A549 (cell line): ENCODE data around the gene NDUFAF3. TPM values are rescaled to one million over a fixed set of nuclear protein-coding genes. Genes with fewer than 3 reads are reported as not detected.
A peak's percentile ranks its signal among the peaks of the same experiment; 100 is the strongest.

Experiments
- ATAC-seq, 2 experiments: fragments of 200-7000 bp in 1 of 2; fragments of >200 bp in 1 of 2; cut with Nextera tagmentation in 1 of 2; cut with Tn5 transposase in 1 of 2; 3 replicates each; pipeline versions ENCODE4 v1.8.0 to v1.9.1; 2018 to 2020; ENCODE audit warnings: mild to moderate bottlenecking in 1 of 2, moderate library complexity in 1 of 2
- CTCF ChIA-PET: fragments of 300-600 bp; sonication (Branson Sonifier 250); formaldehyde crosslinking; extraction: SDS; loops from one replicate; lab custom pipeline; 2021; ENCODE audit warnings: antibody characterized with exemption, inconsistent platforms; lab: Yijun Ruan, JAX
- POLR2A ChIA-PET: fragments of 350-600 bp; formaldehyde crosslinking; extraction: SDS; loops from one replicate; lab custom pipeline; 2021; ENCODE audit warnings: antibody characterized with exemption, inconsistent platforms; lab: Yijun Ruan, JAX
- DNase-seq, 2 experiments: peaks; one replicate each; pipeline versions ENCODE4 v3.0.0 to v3.0.0-alpha.2; 2011 to 2016; ENCODE audit warnings: low read depth in 1 of 2, low spot score in 1 of 2
- FAIRE-seq: peaks from 2 replicates; lab custom pipeline; 2011; peaks lifted over from hg19 to GRCh38; lab: Jason Lieb, UNC
- H3K27ac ChIP-seq, 2 experiments: fragments of >200 bp; sonication (Bioruptor Twin); formaldehyde crosslinking; 3 replicates each; pipeline ENCODE4 v1.5.1; 2016 to 2017
- H3K4me1 ChIP-seq: fragments of >200 bp; sonication (Bioruptor Twin); formaldehyde crosslinking; 3 replicates; pipeline ENCODE4 v1.6.1; 2016
- H3K4me2 ChIP-seq: fragments of >200 bp; sonication (Bioruptor Twin); formaldehyde crosslinking; 3 replicates; pipeline ENCODE4 v1.6.1; 2016
- H3K4me3 ChIP-seq: fragments of >200 bp; sonication (Bioruptor Twin); formaldehyde crosslinking; 3 replicates; pipeline ENCODE4 v1.5.1; 2016
- H3K9me3 ChIP-seq: fragments of >200 bp; sonication (Bioruptor Twin); formaldehyde crosslinking; 3 replicates; pipeline ENCODE4 v1.6.1; 2016
- BHLHE40 ChIP-seq: IDR thresholded peaks from 2 replicates; pipeline ENCODE4 v1.6.1; 2012; ENCODE audit warnings: low read depth, low read length, inconsistent platforms
- CBX8 ChIP-seq: fragments of 200-600 bp; sonication (generic); IDR thresholded peaks from 2 replicates; pipeline ENCODE4 v1.6.1; 2016
- CHD2 ChIP-seq: fragments of 150-350 bp; IDR thresholded peaks from 2 replicates; pipeline ENCODE4 v1.6.1; 2014; ENCODE audit warnings: low read length; ENCODE audit not compliant: partially characterized antibody
- CHD4 ChIP-seq: fragments of 200-600 bp; sonication (generic); IDR thresholded peaks from 2 replicates; pipeline ENCODE4 v1.6.1; 2016; ENCODE audit warnings: antibody characterized with exemption, mild to moderate bottlenecking, borderline replicate concordance
- EHMT2 ChIP-seq: fragments of 200-600 bp; sonication (generic); IDR thresholded peaks from 2 replicates; pipeline ENCODE4 v1.6.1; 2016; ENCODE audit warnings: antibody characterized with exemption, low read depth, mild to moderate bottlenecking, moderate library complexity
- GATA3 ChIP-seq: IDR thresholded peaks from 2 replicates; pipeline ENCODE4 v1.6.1; 2012; ENCODE audit warnings: borderline replicate concordance
- HDAC2 ChIP-seq: fragments of 200-600 bp; sonication (generic); IDR thresholded peaks from 2 replicates; pipeline ENCODE4 v1.6.1; 2016
- HOXA7 ChIP-seq: fragments of 250-450 bp; sonication (Bioruptor Pico); IDR thresholded peaks from 2 replicates; pipeline ENCODE4 v1.5.0; 2020; ENCODE audit warnings: mild to moderate bottlenecking, moderate library complexity
- HOXB5 ChIP-seq: fragments of 250-450 bp; sonication (Bioruptor Pico); IDR thresholded peaks from 2 replicates; pipeline ENCODE4 v1.5.0; 2020; ENCODE audit warnings: mild to moderate bottlenecking, moderate library complexity
- KDM5A ChIP-seq: fragments of 200-600 bp; sonication (generic); IDR thresholded peaks from 2 replicates; pipeline ENCODE4 v1.6.1; 2016; ENCODE audit warnings: antibody characterized with exemption, mild to moderate bottlenecking
- MYC ChIP-seq: IDR thresholded peaks from 2 replicates; pipeline ENCODE4 v1.6.1; 2012; ENCODE audit warnings: mild to moderate bottlenecking, inconsistent platforms, low read length, improper control_type of control experiment, borderline replicate concordance
- NFE2L2 ChIP-seq: fragments of 150-350 bp; conservative IDR thresholded peaks from 2 replicates; pipeline ENCODE4 v1.6.1; 2014; ENCODE audit warnings: low read length
- PHF8 ChIP-seq: fragments of 200-600 bp; sonication (generic); IDR thresholded peaks from 2 replicates; pipeline ENCODE4 v1.6.1; 2016; ENCODE audit warnings: low read depth, mild to moderate bottlenecking, antibody characterized with exemption, moderate library complexity, borderline replicate concordance
- RFX5 ChIP-seq: fragments of 450-650 bp; IDR thresholded peaks from 2 replicates; pipeline ENCODE4 v1.7.1; 2014; ENCODE audit warnings: antibody characterized with exemption, mild to moderate bottlenecking, moderate library complexity
- RNF2 ChIP-seq: fragments of 200-600 bp; sonication (generic); IDR thresholded peaks from 2 replicates; pipeline ENCODE4 v1.6.1; 2016; ENCODE audit warnings: low read depth, mild to moderate bottlenecking, antibody characterized with exemption, moderate library complexity, borderline replicate concordance
- SREBF2 ChIP-seq: fragments of 450-650 bp; IDR thresholded peaks from 2 replicates; pipeline ENCODE4 v1.6.1; 2014; ENCODE audit warnings: mild to moderate bottlenecking, moderate library complexity
- TP53 ChIP-seq: fragments of 250-450 bp; sonication (Bioruptor Pico); IDR thresholded peaks from 2 replicates; pipeline ENCODE4 v1.5.0; 2021; ENCODE audit warnings: mild to moderate bottlenecking, moderate library complexity
- ZNF302 ChIP-seq: fragments of 250-450 bp; sonication (Bioruptor Pico); IDR thresholded peaks from 2 replicates; pipeline ENCODE4 v1.9.0; 2021; ENCODE audit warnings: inconsistent platforms, mild to moderate bottlenecking, moderate library complexity
- WGBS: methylation state at CpG from one replicate; pipeline ENCODE4 v1.1.6; 2017; ENCODE audit errors: missing lambda C conversion rate; 5-methylcytosine and 5-hydroxymethylcytosine counted together
- polyA plus RNA-seq, 4 experiments: library from polyadenylated mRNA; depleted of rRNA in 3 of 4; stranded (reverse); fragments of >200 nt; fragmentation: RNase III in 1 of 4; extraction: RNeasy Plus Mini Kit Qiagen cat#74134 plus additional on column Dnase treatment in 1 of 4; gene quantifications; 2 replicates in 3 of 4; 3 replicates in 1 of 4; pipeline ENCODE4 v1.2.3, GENCODE V29; 2011 to 2017
- TF ChIP-seq, protein P1 (sequence below): IDR thresholded peaks from 2 replicates; pipeline ENCODE4 v1.6.1; 2012
- TF ChIP-seq, protein P2 (sequence below): fragments of 150-350 bp; IDR thresholded peaks from 2 replicates; pipeline ENCODE4 v1.6.1; 2014; ENCODE audit warnings: low read depth, mild to moderate bottlenecking, low read length
- TF ChIP-seq, protein P3 (sequence below): fragments of >200 bp; sonication (Bioruptor Twin); formaldehyde crosslinking; IDR thresholded peaks from 3 replicates; pipeline ENCODE4 v1.6.1; 2016
- TF ChIP-seq, protein P4 (sequence below): fragments of 200-600 bp; sonication (generic); IDR thresholded peaks from 2 replicates; pipeline ENCODE4 v1.6.1; 2016; ENCODE audit warnings: antibody characterized with exemption, mild to moderate bottlenecking, moderate library complexity

NDUFAF3 gene
- polyA plus RNA-seq, 2 of the 4 experiments (the other 2 are of a cell fraction) = 44.3 to 71.4 TPM

DNA sequence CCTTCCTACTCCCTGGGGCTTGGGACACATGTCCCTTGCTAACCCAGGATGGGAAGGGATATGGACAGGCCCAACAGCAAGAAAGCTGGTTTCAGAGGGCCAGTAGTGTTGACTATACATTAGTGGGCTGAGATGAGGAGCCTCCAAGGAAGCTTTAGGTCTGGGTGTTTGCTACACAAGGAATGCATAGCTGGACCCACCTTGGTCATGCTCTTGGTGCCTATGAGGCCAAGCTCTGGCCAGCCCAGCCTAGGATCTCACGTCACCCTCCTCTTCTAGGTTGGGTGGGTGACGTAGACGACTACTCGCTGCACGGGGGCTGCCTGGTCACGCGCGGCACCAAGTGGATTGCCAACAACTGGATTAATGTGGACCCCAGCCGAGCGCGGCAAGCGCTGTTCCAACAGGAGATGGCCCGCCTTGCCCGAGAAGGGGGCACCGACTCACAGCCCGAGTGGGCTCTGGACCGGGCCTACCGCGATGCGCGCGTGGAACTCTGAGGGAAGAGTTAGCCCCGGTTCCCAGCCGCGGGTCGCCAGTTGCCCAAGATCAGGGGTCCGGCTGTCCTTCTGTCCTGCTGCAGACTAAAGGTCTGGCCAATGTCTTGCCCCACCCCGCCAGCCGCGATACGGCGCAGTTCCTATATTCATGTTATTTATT lies 15.4 kb upstream of the NDUFAF3 start:
- Histone ChIP-seq H3K4me2 (peak overlapping the region; percentile 99), H3K27ac (peak overlapping the region; percentile 98 to 100), H3K4me1 (peaks cover 21% of the 10 kb centered on the region; the same call in 2 of the 3 replicates), H3K9me3 (no peaks in the 10 kb centered on the region), H3K4me3 (peak overlapping the region; percentile 100)
- 5% methylated on average over 8 of the region's 32 CpGs for WGBS
- CTCF ChIA-PET = interaction anchor here (0.5 to 30.1 kb wide), 5 partner anchors 12 to 473 kb away, joined by 3 to 385 read pairs (median 3); partner anchors contain the start of genes DALRD3, NDUFAF3 and P4HTM
- POLR2A ChIA-PET = interaction anchor here (0.8 to 4.1 kb wide), 12 partner anchors 9 to 174 kb away, joined by 3 to 57 read pairs (median 6); partner anchors contain the start of genes ARIH2, DALRD3, IMPDH2 and NDUFAF3
- no peak for FAIRE-seq
- TF ChIP-seq, protein P1, sequence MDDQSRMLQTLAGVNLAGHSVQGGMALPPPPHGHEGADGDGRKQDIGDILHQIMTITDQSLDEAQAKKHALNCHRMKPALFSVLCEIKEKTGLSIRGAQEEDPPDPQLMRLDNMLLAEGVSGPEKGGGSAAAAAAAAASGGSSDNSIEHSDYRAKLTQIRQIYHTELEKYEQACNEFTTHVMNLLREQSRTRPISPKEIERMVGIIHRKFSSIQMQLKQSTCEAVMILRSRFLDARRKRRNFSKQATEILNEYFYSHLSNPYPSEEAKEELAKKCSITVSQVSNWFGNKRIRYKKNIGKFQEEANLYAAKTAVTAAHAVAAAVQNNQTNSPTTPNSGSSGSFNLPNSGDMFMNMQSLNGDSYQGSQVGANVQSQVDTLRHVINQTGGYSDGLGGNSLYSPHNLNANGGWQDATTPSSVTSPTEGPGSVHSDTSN = 0 out of 2 replicates have a peak, but pooled peaks have one; percentile 17
- no peak for TF ChIP-seq ZNF302
- TF ChIP-seq, protein P2, sequence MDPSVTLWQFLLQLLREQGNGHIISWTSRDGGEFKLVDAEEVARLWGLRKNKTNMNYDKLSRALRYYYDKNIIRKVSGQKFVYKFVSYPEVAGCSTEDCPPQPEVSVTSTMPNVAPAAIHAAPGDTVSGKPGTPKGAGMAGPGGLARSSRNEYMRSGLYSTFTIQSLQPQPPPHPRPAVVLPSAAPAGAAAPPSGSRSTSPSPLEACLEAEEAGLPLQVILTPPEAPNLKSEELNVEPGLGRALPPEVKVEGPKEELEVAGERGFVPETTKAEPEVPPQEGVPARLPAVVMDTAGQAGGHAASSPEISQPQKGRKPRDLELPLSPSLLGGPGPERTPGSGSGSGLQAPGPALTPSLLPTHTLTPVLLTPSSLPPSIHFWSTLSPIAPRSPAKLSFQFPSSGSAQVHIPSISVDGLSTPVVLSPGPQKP = no peak
- ATAC-seq = peak; percentile 5 to 12; a peak in 4 of 6 replicates
- no peak for DNase-seq

DNA sequence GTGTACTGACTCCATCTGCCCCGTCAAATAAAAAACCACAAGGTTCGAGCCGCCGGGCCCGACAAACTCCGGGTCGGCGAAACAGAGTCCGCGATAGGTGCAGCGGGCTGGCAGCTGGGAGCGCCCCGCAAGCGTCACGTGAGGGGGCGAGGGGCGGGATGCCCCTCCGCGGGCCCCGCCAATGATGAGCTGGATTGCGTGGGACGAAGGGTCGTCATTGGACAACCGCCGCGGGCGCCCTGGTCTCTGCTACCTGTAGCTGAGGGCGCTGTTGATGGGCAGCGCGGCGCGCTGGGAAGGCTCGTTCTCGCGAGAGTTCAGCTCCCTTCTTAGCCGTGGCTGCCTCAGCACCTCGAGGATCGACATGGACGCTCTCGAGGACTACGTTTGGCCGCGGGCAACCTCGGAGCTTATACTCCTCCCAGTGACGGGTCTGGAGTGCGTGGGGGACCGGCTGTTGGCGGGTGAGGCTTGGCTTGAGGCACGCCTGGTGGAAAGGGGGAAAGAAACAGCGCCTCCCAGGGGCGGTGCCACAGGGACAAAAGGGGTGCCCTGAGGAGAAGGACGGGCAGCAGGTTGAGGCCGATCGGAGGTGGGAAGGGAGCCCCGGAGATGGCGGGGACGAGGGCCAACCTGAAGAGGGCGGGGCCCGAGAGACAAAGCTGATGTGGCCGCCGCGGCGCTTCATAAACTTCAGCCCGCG lies 14.7 kb upstream of the NDUFAF3 start, which contains the start of gene WDR6:
WDR6 (plus strand) TSS at position 324 of the 703 bp plus-strand sequence; CDS start at position 365, 41 bp downstream.
- FAIRE-seq = no peak
- WGBS = 2% methylated on average over 18 of the region's 65 CpGs
- Histone ChIP-seq H3K4me1 (peaks cover 21% of the 10 kb centered on the region; the same call in 2 of the 3 replicates), H3K4me2 (peak within 1 kb of the TSS; percentile 99), H3K4me3 (peak within 1 kb of the TSS; percentile 100), H3K27ac (peak within 1 kb of the TSS; percentile 98 to 100), H3K9me3 (no peaks in the 10 kb centered on the region)
- DNase-seq = peak; percentile 91 to 96
- ATAC-seq = peak; percentile 83 to 94
- ChIA-PET CTCF (interaction anchor here (0.5 to 30.1 kb wide), 6 partner anchors 12 to 472 kb away, joined by 3 to 385 read pairs (median 4); partner anchors contain the start of genes DALRD3, NDUFAF3 and P4HTM), POLR2A (interaction anchor here (0.8 to 4.1 kb wide), 12 partner anchors 10 to 175 kb away, joined by 3 to 57 read pairs (median 6); partner anchors contain the start of genes ARIH2, DALRD3, IMPDH2 and NDUFAF3)
- TF ChIP-seq SREBF2 = no peak
- TF ChIP-seq RFX5 = no peak
- TF ChIP-seq, protein P3, sequence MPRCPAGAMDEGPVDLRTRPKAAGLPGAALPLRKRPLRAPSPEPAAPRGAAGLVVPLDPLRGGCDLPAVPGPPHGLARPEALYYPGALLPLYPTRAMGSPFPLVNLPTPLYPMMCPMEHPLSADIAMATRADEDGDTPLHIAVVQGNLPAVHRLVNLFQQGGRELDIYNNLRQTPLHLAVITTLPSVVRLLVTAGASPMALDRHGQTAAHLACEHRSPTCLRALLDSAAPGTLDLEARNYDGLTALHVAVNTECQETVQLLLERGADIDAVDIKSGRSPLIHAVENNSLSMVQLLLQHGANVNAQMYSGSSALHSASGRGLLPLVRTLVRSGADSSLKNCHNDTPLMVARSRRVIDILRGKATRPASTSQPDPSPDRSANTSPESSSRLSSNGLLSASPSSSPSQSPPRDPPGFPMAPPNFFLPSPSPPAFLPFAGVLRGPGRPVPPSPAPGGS = peak; percentile 66; the same call in 2 of the 3 replicates
- no peak for TF ChIP-seq NFE2L2
- TF ChIP-seq GATA3 = peak; percentile 48; the same call in 1 of the 2 replicates
- no peak for TF ChIP-seq KDM5A
- TF ChIP-seq PHF8 = peak; percentile 56; the same call in 1 of the 2 replicates
- peak; percentile 93 for TF ChIP-seq CHD2
- TF ChIP-seq MYC = no peak
- no peak for TF ChIP-seq ZNF302
- no peak for TF ChIP-seq EHMT2
- no peak for TF ChIP-seq CBX8
- no peak for TF ChIP-seq HDAC2
- TF ChIP-seq BHLHE40 = peak; percentile 88
- TF ChIP-seq RNF2 = no peak
- peak; percentile 37; the same call in 1 of the 2 replicates for TF ChIP-seq HOXB5 (CRISPR knock-in tag)
- TF ChIP-seq CHD4 = no peak
- TF ChIP-seq, protein P1 = 0 out of 2 replicates have a peak, but pooled peaks have one; percentile 46
- TF ChIP-seq TP53 (CRISPR knock-in tag) = no peak
- peak; percentile 43; the same call in 1 of the 2 replicates for TF ChIP-seq HOXA7
- TF ChIP-seq, protein P4, sequence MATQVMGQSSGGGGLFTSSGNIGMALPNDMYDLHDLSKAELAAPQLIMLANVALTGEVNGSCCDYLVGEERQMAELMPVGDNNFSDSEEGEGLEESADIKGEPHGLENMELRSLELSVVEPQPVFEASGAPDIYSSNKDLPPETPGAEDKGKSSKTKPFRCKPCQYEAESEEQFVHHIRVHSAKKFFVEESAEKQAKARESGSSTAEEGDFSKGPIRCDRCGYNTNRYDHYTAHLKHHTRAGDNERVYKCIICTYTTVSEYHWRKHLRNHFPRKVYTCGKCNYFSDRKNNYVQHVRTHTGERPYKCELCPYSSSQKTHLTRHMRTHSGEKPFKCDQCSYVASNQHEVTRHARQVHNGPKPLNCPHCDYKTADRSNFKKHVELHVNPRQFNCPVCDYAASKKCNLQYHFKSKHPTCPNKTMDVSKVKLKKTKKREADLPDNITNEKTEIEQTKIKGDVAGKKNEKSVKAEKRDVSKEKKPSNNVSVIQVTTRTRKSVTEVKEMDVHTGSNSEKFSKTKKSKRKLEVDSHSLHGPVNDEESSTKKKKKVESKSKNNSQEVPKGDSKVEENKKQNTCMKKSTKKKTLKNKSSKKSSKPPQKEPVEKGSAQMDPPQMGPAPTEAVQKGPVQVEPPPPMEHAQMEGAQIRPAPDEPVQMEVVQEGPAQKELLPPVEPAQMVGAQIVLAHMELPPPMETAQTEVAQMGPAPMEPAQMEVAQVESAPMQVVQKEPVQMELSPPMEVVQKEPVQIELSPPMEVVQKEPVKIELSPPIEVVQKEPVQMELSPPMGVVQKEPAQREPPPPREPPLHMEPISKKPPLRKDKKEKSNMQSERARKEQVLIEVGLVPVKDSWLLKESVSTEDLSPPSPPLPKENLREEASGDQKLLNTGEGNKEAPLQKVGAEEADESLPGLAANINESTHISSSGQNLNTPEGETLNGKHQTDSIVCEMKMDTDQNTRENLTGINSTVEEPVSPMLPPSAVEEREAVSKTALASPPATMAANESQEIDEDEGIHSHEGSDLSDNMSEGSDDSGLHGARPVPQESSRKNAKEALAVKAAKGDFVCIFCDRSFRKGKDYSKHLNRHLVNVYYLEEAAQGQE = peak; percentile 86
